HK-2 (cell line): ENCODE measurements around the gene MARVELD2.
"Not testable (repeated sequence)": the region's sequence is repeated elsewhere in the genome, so short reads cannot be mapped to it uniquely, and the experiment has no call there.

Experiments
- DNase-seq: peaks from one replicate; pipeline ENCODE4 v3.0.0-alpha.2; 2018; ENCODE audit not compliant: unreplicated experiment

Gene MARVELD2

DNA sequence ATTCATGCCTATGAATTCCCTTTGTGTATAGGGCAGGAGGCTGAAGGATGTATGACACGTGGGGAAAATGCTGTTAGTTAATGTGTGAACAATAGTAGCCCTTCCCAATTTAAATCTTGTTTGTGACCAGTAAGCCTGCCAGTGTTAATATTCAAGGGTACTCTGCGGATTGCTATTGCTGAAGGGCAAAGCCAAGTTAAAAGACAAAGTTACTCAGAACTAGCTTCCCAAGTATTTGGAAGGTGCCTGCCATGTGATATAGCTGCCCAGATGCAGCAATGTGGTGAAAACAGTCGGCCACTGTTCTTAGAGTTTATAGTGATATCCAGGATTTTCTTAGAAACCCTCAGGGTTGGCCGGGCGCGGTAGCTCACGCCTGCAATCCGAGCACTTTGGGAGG lies 34.6 kb downstream of the MARVELD2 start:
- DNase-seq: no peak

DNA sequence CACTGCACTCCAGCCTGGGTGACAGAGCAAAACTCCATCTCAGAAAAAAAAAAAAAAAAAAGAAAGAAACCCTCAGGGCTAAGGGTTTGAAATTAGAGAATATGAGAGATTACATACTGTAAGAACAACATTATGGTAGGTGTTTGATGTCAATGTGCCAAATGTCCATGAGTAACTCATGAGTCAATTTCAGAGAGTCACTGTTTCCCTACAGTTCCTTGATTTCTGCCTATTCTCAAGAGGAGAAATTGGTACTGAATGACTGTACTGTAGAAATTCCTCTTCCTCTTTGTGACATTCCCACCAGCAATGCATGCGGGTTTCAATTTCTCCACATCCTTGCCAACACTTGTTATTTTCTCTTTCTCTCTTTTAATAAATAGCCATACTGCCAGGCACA lies 35.2 kb downstream of the MARVELD2 start:
- no peak for DNase-seq

DNA sequence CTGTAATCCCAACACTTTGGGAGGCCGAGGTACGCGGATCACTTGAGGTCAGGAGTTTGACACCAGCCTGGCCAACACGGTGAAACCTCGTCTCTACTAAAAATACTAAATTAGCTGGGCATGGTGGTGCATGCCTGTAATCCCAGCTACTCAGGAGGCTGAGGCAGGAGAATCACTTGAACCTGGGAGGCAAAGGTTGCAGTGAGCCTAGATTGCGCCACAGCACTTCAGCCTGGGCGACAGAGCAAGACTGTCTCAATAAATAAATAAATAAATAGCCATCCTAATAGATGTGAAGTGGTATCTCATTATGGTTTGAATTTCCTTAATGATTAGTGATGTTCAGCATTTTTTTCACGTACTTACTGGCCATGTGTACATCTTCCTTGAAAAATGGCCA lies 35.6 kb downstream of the MARVELD2 start:
- not testable (repeated sequence) for DNase-seq

DNA sequence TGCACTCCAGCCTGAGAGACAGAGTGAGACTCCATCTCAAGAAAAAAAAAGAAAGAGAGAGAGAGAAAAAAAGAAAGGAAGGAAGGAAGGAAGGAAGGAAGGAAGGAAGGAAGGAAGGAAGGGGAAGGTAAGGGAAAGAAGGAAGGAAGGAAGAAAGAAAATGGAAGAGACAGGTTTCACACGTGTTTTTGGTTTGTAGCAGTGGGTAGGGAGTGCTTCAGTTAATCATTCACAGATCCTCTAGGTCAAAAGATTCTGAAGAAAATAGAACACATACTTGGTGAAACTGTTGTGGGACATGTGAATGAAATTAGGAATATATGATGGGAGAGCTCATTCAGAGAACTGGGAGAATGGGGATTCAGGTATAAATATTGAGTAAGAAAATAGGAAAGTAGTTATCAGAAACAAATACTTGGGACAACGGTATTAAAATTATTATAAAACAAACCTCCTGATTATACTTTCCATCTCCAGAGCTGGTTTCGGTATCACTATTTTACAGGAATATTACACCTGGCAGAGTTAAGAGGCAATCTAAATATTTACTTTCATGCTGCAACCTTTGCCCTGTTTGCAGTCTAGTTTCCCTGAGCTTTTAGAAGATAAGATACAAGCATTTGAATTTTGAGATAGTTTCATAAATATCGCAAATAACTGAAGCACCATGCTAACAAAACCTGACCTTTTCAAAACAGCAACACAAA lies 37.2 kb downstream of the MARVELD2 start:
- no peak for DNase-seq

DNA sequence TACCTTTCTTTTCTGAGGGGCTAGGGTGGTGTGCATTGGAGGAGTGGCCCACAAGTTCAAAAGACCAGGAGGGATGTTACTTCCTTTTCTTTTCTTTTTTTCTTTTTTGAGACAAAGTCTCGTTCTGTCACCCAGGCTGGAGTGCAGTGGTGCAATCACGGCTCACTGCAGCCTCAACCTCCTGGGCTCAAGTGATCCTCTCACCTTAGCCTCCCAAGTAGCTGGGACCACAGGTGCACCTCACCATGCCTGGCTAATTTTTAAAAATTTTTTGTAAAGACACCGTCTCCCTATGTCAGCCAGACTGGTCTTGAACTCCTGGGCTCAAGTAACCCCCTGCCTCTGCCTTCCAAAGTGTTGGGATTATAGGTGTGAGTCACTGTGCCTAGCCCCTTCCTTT lies 38.6 kb downstream of the MARVELD2 start:
- not testable (repeated sequence) for DNase-seq

DNA sequence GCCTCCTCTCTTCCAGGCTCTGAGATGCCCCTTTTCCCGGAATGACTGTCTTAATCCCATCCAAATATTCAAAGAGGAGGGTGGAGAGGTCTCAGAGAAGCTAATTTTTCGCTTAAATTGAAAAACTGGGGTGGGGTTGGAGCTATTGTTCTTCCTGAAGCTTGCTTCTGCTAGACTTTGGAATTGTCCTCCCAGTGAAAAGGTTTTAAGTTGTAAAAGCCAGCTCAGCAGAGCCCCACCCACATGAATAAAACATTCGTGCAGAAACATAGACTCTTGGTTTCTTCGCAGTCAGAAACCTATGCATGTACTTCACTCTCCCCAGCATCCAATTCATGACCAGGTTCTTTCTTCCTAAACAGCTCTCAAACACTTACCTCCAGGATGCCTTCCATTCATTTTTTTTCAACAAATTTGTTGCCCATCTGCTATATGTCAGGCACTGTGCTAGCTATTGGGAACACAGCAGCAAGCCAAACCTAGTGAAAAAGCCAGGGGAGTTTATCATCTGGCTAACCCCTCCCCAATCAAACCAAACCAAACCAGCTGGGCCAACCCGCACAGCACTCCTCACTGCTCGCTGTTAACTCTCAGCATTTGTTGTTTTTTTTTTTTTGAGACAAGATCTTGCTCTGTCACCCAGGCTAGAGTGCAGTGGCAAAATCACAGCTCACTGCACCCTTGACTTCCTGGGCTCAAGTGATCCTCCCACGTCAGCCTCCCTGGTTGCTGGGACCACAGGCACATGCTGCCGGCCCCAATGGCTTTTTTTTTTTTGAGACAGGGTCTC lies 39.7 kb downstream of the MARVELD2 start:
- no peak for DNase-seq

DNA sequence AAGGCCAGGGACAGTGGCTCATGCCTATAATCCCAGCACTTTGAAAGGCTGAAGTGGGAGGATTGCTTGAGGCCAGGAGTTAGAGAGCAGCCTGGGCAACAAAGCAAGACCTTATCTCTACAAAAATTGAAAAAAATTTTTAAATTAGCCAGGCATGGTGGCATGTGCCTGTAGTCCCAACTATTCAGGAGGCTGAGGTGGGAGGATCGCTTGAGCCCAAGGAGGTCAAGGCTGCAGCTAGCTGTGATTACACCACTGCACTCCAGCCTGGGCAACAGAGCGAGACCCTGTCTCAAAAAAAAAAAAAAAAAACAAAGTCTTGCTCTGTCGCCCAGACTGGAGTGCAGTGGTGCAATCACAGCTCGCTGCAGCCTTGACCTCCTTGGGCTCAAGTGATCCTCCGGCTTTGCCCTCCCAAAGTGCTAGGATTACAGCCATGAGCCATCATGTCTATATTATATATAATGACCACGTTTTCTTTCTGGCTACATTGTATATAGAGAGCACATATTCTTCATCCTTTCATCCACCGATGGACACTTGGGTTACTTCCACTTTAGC lies 40.6 kb downstream of the MARVELD2 start:
- DNase-seq: not testable (repeated sequence)

DNA sequence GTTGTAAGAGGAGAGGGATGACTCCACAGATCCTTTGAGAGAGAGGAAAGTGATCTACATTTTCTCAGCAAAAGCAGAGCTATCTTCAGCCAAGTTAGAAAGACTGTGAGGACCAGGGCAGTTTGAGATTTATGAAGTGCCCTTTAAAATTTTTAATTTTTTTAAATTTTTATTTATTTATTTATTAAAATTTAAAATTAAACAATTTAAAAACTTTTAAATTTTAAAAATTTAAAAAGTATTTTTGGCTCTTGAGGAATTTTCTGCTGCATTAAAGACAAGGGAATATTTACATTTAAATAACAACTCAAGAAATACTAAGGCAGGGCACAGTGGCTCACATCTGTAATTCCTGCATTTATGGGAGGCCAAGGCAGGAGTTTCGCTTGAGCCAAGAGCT lies 47.3 kb downstream of the MARVELD2 start:
- no peak for DNase-seq

DNA sequence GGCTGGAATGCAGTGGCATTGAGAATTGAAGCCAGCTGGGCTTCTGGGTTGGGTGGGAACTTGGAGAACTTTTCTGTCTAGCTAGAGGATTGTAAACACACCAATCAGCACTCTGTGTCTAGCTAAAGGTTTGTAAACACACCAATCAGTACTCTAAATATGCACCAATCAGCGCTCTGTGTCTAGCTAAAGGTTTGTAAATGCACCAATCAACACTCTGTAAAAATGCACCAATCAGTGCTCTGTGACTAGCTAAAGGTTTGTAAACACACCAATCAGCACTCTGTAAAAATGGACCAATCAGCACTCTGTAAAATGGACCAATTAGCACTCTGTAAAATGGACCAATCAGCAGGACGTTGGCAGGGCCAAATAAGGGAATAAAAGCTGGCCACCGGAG lies 51.5 kb downstream of the MARVELD2 start:
- DNase-seq: not testable (repeated sequence)

DNA sequence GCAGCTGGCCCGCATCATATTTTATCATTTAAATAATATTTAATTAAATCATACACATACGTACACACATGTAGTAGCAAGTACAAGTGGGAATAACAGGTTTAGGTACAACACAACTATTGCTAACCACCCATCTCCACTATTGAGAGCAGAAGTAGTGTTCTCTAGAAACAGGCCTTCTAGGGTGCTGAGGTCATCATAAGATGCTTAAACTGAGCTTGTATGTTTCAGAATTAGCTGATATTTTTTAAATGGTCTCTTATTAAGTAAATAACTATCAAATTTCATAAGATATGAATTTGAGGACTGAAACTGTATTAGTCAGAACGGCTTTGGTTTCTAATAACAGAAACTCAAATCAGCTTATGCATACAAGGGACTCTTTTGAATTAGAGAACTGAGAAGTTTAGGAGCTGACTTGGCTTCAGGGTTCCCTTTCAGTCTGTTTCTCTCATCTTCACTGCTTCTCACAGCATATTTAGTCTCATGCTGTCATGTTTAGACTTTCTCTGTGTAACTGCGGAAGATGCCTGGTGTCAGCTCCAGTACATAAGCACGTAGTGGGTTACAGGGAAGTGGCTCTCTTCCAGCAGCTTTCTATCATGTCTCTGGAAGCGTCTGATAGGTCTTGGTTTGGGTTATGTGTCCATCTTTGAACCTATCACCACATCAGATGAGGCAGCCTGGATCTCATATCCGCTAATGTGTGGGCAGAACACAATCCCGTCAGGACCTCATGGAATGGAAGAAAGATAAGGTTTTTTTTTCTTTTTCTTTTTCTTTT lies 52.7 kb downstream of the MARVELD2 start:
- no peak for DNase-seq

DNA sequence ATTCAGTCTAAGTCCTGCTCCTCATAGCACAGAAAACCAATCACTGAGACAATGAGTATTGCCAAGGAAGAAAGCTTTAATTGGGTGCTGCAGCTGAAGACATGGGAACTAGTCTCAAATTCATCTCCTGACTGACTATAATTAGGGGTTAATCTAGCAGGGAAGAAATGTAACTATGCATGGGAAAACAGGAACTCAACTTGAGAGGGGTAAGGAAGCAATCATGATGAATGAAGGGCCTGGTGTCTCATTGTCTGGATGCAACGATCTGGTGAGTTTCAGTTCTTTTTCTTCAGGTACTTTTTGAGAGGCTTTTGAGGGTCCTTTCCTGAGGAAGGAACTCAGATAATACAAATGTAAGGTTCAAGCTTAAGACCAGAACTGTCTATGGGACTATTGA lies 53.7 kb downstream of the MARVELD2 start:
- DNase-seq: no peak

DNA sequence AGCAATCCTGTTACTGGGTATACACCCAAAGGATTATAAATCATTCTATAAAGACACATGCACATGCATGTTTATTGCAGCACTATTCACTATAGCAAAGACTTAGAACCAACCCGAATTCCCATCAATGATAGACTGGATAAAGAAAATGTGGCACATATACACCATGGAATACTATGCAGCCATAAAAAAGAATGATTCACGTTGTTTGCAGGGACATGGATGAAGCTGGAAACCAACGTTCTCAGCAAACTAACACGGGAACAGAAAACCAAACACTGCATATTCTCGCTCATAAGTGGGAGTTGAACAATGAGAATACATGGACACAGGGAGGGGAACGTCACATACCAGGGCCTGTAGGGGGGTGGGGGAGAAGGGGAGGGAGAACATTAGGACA lies 56.6 kb downstream of the MARVELD2 start:
- not testable (repeated sequence) for DNase-seq

DNA sequence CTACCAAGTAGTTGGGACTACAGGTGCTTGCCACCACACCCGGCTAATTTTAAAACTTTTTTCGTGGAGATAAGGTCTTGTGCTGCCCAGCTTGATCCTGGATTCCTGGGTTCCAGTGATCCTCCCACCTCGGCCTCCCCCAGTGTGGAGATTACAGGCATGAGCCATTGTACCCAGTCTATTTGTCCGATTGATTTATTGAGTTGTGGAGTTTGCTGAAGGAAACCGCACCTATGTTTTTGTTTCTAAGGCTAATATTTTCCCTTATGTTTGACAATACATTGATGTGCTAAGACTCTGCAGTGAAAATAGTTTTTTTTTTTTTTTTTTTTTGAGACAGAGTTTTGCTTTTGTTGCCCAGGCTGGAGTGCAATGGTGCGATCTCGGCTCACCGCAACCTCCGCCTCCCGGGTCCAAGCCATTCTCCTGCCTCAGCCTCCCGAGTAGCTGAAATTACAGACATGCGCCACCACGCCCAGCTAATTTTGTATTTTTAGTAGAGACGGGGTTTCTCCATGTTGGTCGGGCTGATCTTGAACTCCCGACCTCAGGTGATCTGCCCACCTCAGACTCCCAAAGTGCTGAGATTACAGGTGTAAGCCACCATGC lies 57.7 kb downstream of the MARVELD2 start:
- not testable (repeated sequence) for DNase-seq

DNA sequence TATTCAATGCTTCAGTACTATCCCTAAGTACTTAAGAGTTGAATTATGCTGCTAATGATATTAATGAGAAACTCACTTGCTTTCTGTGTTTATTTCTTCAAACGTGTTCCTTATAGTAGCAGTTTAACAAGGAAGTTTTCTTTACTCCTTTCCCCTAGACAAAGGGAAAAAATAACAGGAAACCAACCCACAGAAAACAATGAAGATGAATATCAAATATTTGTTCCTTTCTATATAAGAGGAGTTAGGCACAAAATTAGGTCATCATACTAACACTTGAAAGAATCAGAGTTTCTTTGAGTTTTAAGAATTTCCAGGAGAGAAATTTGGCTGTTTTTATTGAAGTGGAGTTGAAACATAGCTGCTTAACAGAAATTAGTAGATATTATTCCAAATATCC lies 62.3 kb downstream of the MARVELD2 start:
- DNase-seq: no peak

DNA sequence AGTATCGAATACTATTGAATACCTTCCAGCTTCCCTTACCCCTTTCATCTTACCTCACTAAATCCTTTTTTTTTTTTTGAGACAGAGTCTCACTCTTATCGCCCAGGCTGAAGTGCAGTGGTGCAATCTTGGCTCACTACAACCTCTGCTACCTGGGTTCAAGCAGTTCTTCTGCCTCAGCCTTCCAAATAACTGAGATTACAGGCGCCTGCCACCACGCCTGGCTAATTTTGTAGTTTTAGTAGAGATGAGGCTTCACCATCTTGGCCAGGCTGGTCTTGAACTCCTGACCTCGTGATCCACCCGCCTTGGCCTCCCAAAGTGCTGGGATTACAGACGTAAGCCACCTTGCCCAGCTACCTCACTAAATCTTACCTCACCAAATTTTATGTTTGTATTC lies 63.4 kb downstream of the MARVELD2 start:
- not testable (repeated sequence) for DNase-seq

DNA sequence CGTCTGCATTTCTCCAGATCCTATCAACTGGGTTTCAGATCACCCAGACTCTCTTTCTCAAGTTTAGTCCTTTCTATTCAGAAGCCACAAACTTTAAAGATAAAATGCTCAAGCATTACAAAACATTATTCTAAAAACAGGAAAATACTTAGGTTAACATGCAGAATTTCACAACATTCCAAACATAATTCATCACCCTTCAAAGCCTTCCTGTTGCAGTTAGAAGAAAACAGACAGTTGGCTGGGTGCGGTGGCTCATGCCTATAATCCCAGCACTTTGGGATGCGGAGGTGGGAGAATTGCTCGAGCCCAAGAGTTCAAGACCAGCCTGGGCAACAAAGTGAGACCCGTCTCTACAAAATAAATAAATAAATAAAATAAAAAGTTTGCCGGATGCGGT lies 70.0 kb downstream of the MARVELD2 start:
- no peak for DNase-seq

DNA sequence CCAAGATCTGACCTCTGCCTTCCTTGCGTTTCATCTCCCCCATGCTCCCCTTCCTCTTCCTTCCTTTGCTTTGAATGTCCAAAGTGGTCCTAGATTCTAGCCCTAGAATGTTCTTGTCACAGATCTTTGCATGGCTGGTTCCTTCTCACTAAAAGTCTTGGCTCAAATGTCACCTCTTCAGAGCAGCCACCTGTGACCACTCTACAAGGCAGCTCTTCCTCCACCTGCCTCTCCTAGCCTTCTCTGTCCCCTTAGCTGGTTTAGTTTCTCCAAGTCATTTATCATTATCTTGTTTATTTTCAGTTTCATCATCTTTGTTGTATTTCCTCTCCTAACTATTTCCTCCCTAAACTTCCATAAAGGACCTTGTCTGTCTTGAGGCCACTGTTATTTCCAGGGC lies 70.6 kb downstream of the MARVELD2 start:
- DNase-seq: no peak

DNA sequence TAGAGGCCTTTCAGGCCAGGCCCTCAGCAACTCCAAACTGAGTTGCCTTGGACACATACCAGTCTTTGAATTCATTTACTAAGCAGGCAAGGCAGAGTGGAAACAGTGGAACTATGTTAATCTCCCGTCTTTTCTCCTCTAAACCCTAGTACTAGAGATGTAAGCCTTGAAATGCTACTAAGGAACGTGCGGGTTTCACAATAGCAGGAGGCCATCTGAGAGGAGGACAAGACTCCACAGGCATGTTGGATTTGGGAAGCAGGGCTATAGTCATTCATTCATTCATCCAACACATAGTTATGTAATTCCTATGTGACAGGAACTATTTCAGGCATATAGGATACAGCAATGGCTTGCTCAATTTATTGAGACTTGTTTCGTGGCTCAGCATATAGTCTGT lies 74.3 kb downstream of the MARVELD2 start:
- no peak for DNase-seq

DNA sequence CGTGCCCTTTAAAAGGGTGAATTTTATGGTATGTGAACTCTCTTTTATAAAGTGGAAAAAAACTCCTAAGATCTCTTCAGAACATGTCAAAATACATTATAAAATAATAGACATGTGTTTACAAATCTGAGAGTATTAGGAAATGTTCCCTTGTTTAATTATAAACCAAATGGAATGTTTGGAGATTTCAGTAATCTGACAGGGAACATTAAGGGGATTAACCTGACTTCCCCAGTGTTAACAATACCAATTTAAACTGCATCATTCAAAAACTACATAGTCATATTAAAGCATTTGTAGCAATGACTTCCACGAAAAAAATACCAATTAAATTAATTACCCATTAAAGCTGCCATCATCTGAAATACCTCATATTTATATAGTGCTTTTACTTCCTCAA lies 76.1 kb downstream of the MARVELD2 start:
- no peak for DNase-seq

DNA sequence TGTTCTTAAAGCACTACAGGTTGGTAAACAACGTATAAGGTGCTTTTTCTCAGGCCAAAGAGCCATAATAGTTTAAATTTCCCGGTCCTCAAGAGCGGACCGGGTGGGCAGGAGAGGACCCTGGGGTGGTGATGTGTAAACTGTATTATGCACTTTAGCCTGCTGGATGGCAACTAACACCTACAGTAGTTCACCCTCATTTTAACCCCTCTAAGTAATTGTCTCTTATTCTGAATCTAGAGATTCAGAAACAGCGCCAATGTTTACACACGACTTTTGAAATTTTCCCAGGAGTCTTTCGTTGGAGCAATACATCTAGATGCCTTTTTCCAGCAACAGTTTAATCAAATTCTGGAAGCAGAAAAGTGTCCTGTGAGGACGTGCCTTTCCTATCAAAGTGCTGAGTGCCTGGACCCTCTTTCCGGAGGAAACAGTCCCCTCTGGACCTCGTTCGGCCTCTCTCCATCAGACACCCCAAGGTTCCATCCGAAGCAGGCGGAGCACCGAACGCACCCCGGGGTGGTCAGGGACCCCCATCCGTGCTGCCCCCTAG lies 77.0 kb downstream of the MARVELD2 start:
- DNase-seq: no peak

DNA sequence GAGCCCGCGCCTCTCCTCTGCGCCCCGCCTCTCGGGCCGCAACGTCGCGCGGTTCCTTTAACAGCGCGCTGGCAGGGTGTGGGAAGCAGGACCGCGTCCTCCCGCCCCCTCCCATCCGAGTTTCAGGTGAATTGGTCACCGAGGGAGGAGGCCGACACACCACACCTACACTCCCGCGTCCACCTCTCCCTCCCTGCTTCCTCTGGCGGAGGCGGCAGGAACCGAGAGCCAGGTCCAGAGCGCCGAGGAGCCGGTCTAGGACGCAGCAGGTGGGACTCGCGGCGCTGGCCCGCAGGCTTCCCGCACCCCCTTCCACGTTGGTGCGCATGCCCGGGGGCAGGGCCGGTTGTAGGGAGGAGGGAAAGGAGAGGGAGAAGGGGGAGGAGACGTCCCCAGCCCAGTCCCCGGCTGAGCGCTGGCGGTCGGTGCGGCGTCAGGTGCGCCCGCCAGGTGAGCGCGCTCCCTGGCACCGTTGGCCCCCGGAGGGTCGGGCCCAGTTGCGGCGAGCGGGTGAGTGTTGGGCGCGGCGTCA lies 77.5 kb downstream of the MARVELD2 start, which contains the start of gene OCLN:
Gene OCLN, plus strand, starts transcription at position 400 of the 532 bp plus-strand sequence. CDS start 11,455 bp downstream, outside the sequence.
- DNase-seq: peak; percentile 25
